Smooth muscle cell (in vitro differentiated cells): ENCODE measurements around the gene NDOR1. TPM values are rescaled to one million over a fixed set of nuclear protein-coding genes. Genes with fewer than 3 reads are reported as not detected.

Source experiments
- DNase-seq: peaks from one replicate; lab custom pipeline; 2025; ENCODE audit not compliant: unreplicated experiment; lab: John Stamatoyannopoulos, UW
- H2AFZ ChIP-seq: fragments of 200-600 bp; sonication (generic); 2 replicates; pipeline ENCODE4 v1.6.0; 2016; ENCODE audit warnings: antibody characterized with exemption, low read depth, mild to moderate bottlenecking
- H3F3A ChIP-seq: fragments of 200-600 bp; sonication (generic); 2 replicates; pipeline ENCODE4 v1.6.0; 2017; ENCODE audit warnings: antibody characterized with exemption, low read depth
- H3K27ac ChIP-seq: fragments of 200-600 bp; sonication (generic); 2 replicates; pipeline ENCODE4 v1.5.1; 2016; ENCODE audit warnings: low read depth, mild to moderate bottlenecking
- H3K27me3 ChIP-seq: fragments of 200-600 bp; sonication (generic); 2 replicates; pipeline ENCODE4 v1.6.1; 2016; ENCODE audit warnings: low read depth, mild to moderate bottlenecking
- H3K36me3 ChIP-seq: fragments of 200-600 bp; sonication (generic); 2 replicates; pipeline ENCODE4 v1.5.1; 2016; ENCODE audit warnings: low read depth
- H3K4me1 ChIP-seq: fragments of 200-600 bp; sonication (generic); 2 replicates; pipeline ENCODE4 v1.5.1; 2016; ENCODE audit warnings: low read depth
- H3K4me2 ChIP-seq: fragments of 200-600 bp; sonication (generic); 2 replicates; pipeline ENCODE4 v1.6.0; 2016; ENCODE audit warnings: mild to moderate bottlenecking
- H3K4me3 ChIP-seq: fragments of 200-600 bp; sonication (generic); 2 replicates; pipeline ENCODE4 v1.5.1; 2016; ENCODE audit warnings: mild to moderate bottlenecking
- H3K79me2 ChIP-seq: fragments of 200-600 bp; sonication (generic); 2 replicates; pipeline ENCODE4 v1.6.0; 2016; ENCODE audit warnings: low read depth, mild to moderate bottlenecking
- H3K9ac ChIP-seq: fragments of 200-600 bp; sonication (generic); 2 replicates; pipeline ENCODE4 v1.6.0; 2016; ENCODE audit warnings: low read depth
- H3K9me3 ChIP-seq: fragments of 200-600 bp; sonication (generic); replicated peaks from 2 replicates; pipeline ENCODE4 v1.5.1; 2016; ENCODE audit warnings: low read depth
- H4K20me1 ChIP-seq: fragments of 200-600 bp; sonication (generic); 2 replicates; pipeline ENCODE4 v1.6.0; 2016; ENCODE audit warnings: low read depth
- WGBS: methylation state at CpG from one replicate; pipeline ENCODE4 v1.1.7; 2016; ENCODE audit warnings: low lambda C conversion rate; 5-methylcytosine and 5-hydroxymethylcytosine counted together
- polyA plus RNA-seq: library from polyadenylated mRNA; unstranded; fragments of >200 nt; fragmentation: Nextera tagmentation; extraction: Ambion mirVana; gene quantifications from 2 replicates; pipeline ENCODE4 v1.2.1, GENCODE V29; 2016
- total RNA-seq: library from RNA; depleted of rRNA; stranded (reverse); fragments of >200 nt; gene quantifications from 2 replicates; pipeline ENCODE4 v1.2.3, GENCODE V29; 2014
- TF ChIP-seq, protein P1 (sequence below): fragments of 200-600 bp; sonication (generic); IDR thresholded peaks from 2 replicates; pipeline ENCODE4 v1.5.1; 2017; ENCODE audit warnings: borderline replicate concordance, mild to moderate bottlenecking, antibody characterized with exemption; ENCODE audit not compliant: insufficient read depth, poor library complexity, severe bottlenecking

The NDOR1 gene
- total and polyA plus RNA-seq, 2 experiments from 2014 or later: 6.5 to 7.7 TPM

DNA sequence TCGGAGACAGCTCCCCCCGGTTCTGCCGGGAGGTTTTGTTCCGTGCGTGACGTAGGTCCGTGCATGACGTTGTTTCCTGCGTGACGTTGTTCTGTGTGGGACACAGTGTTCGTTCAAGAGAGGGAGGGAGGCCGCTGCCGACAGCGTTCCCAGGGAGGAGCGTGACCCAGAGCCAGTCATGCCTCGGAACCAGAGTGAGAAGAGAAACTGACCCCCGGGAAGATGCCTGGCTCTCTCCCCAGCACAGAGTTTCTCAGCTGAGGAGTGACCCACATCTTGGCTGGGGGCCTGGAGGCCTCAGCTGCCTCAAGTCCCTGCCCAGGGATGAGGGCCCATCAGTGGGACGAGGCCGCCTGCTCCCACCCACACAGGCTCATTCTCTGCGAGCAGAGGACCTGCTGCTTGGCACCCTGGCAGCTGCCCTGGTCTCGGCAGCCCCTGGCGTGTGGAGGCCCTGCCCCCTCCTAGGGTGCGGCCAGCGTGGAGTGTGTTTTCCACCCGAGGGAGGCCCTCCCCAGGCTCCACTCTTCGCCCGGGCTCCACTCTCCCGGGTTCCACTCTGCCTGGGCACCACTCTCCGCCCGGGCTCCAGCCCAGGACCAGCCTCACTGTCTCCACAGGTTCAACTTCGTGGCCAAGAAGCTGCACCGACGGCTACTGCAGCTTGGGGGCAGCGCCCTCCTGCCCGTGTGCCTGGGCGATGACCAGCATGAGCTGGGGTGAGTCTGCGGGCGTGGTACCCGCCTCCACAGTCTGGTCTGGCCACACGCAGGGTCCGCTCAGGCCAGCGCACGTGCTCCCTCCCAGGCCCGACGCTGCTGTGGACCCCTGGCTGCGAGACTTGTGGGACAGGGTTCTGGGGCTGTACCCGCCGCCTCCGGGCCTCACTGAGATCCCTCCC lies 7.9 kb downstream of the NDOR1 start:
- H3K27ac ChIP-seq: no peak overlapping the region
- no peaks in the 10 kb centered on the region for H3F3A ChIP-seq
- H3K79me2 ChIP-seq: no peaks in the 10 kb centered on the region
- no peaks in the 10 kb centered on the region for H3K36me3 ChIP-seq
- 97% methylated on average over 43 of the region's 49 CpGs for WGBS
- no peak for DNase-seq
- H3K9ac ChIP-seq: no peak overlapping the region
- TF ChIP-seq, protein P1, sequence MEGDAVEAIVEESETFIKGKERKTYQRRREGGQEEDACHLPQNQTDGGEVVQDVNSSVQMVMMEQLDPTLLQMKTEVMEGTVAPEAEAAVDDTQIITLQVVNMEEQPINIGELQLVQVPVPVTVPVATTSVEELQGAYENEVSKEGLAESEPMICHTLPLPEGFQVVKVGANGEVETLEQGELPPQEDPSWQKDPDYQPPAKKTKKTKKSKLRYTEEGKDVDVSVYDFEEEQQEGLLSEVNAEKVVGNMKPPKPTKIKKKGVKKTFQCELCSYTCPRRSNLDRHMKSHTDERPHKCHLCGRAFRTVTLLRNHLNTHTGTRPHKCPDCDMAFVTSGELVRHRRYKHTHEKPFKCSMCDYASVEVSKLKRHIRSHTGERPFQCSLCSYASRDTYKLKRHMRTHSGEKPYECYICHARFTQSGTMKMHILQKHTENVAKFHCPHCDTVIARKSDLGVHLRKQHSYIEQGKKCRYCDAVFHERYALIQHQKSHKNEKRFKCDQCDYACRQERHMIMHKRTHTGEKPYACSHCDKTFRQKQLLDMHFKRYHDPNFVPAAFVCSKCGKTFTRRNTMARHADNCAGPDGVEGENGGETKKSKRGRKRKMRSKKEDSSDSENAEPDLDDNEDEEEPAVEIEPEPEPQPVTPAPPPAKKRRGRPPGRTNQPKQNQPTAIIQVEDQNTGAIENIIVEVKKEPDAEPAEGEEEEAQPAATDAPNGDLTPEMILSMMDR: no peak
- no peak overlapping the region for H3K4me2 ChIP-seq
- no peaks in the 10 kb centered on the region for H4K20me1 ChIP-seq
- no peaks in the 10 kb centered on the region for H3K4me1 ChIP-seq
- H3K9me3 ChIP-seq: no peaks in the 10 kb centered on the region
- H3K4me3 ChIP-seq: no peak overlapping the region
- no peak overlapping the region for H2AFZ ChIP-seq
- no peaks in the 10 kb centered on the region for H3K27me3 ChIP-seq

GRCh38 chr9:137214620-137215019 lies 9.1 kb downstream of the NDOR1 start:
- 98% methylated on average over 16 of the region's 19 CpGs for WGBS
- H3K36me3 ChIP-seq: no peaks in the 10 kb centered on the region
- H2AFZ ChIP-seq: no peak overlapping the region
- H3F3A ChIP-seq: no peaks in the 10 kb centered on the region
- no peak for DNase-seq
- no peak overlapping the region for H3K27ac ChIP-seq
- no peaks in the 10 kb centered on the region for H3K4me1 ChIP-seq
- no peaks in the 10 kb centered on the region for H4K20me1 ChIP-seq
- TF ChIP-seq, protein P1: no peak
- no peaks in the 10 kb centered on the region for H3K9me3 ChIP-seq
- no peak overlapping the region for H3K9ac ChIP-seq
- H3K79me2 ChIP-seq: no peaks in the 10 kb centered on the region
- no peak overlapping the region for H3K4me2 ChIP-seq
- no peaks in the 10 kb centered on the region for H3K27me3 ChIP-seq
- no peak overlapping the region for H3K4me3 ChIP-seq

- Histone ChIP-seq H3K36me3 (no peaks in the 10 kb centered on the region), H3K9me3 (no peaks in the 10 kb centered on the region), H3K27me3 (no peaks in the 10 kb centered on the region), H3K9ac (no peak overlapping the region), H3F3A (no peaks in the 10 kb centered on the region), H4K20me1 (no peaks in the 10 kb centered on the region), H3K4me3 (no peak overlapping the region), H3K79me2 (no peaks in the 10 kb centered on the region), H3K4me2 (no peak overlapping the region), H3K27ac (no peak overlapping the region), H3K4me1 (no peaks in the 10 kb centered on the region), H2AFZ (no peak overlapping the region)
- no peak for DNase-seq
- WGBS: 97% methylated on average over 22 of the region's 22 CpGs
- TF ChIP-seq, protein P1: no peak
These were observed 9.9 kb downstream of the NDOR1 start for GRCh38 chr9:137215196-137215986.
